ENCODE results near the gene CCDC184.
"Not testable (repeated sequence)": the region's sequence is repeated elsewhere in the genome, so short reads cannot be mapped to it uniquely, and the experiment has no call there.

The CCDC184 gene

DNA sequence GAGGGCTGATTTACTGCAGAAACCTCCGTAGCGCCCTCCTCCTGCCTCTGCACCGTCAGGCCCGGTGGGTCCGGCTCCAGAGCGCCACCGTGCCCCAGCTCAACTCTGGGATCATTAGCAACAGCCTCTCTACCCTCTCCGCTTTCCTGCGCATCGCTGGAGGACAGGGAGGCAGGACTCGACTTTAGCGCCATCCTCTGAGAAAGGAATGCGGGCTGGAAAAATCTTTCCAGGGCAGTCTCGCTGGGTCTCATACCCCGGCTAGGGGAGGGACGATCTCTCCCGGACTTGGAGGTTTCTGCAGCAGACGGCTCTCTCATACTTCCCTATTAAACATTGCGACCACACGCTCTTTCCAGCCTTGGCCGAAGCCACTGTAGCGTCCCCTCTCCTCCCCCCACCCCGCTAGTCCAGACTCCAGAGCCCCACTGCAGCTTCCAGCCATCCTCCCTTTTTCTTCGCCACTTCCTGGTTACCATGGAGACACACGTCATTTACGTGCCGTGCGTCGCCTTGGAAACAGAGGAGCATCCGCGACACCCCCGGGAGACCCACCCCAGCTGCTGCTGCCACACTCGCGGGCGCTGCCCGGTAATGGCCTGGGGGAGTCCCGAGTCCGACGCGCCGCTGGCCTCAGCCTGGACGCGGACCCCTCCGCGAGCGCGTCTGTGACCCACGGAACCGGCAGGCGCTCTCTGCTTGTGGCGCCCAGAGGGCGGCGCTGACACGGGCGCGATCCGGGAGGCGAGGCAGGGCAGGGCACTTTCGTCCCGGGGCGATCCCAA lies at the start of gene CCDC184:
Gene CCDC184, plus strand, starts transcription at position 554 of the 785 bp plus-strand sequence. CDS start 479 bp downstream, outside the sequence.
- peak; percentile 91 to 93 for DNase-seq

- no peak for DNase-seq
These were observed 48.4 kb upstream of the CCDC184 start for GRCh38 chr12:48135027-48135426.

DNA sequence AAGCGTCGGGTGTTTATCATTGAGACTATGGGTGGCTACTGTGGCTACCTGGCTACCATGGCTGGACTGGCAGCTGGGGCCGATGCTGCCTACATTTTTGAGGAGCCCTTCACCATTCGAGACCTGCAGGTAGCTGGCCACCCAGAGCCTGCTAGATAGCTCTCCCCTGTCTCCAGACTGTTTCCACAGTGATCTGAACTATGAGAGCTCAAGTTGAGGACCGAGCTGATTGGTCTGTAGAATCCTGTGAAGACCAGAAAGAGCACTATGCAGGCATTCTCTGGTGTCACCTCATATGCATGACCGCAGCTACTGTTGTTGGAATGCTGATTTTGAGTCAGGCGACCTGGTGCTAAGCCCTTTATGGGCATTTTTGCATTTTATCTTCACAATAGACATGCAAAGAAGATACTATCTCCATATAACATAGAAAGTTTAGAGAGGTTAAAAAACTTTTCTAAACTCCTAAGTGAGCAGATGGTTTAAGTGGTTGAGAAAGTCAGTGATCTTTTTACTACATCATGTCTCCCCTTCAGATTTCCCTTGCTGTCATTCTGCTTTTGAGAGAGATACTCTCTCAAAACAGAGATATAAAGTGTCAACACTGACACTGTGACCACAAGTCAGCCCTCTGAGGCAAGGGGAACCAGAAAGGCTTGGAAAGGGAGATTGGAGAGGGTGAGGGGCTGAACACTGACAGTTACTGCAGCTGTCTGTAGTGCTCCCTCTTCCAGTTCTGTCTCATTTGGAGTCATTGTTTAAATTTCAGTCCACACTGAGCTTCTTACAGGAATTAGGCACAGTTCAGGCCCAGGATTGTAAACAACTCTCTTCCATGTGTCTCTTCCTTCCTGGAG lies 40.4 kb upstream of the CCDC184 start:
- no peak for DNase-seq

GRCh38 chr12:48143898-48144297 lies 39.5 kb upstream of the CCDC184 start:
- DNase-seq, result no peak

- no peak for DNase-seq
These were observed 37.5 kb upstream of the CCDC184 start for GRCh38 chr12:48145981-48146380.

DNA sequence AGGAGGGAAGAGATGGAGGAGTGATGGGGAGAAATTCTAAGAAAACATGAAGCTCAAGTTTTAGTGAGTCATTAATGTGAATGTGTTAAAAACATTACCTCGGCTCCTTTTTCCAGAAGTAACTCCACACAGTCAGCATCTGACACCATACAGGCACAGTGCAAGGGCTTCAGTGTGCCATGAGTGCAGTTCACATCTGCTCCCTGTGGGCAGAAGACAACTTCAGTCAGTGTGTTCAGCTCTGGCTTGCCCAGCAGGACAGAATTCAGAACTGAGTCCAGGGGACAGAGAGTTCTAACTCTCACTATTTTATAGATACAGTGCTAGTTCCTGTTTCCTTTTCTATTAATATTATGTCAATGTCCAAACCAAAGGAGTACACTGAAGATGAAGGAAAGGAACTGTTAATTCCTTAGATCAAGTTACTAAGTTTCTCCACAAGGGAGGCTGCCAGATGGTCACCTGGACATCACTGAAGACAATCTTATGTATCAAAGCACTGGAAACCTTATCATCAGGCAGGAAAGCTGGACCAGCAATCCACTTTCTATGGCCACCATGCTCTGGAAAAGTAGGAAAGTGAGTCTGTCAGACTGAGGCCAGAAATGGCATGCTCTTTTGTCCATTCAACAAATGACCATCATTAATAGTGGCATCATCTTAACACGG lies 32.2 kb upstream of the CCDC184 start:
- peak in 1 of 2 experiments; percentile 15 for DNase-seq

GRCh38 chr12:48155786-48156185 lies 27.7 kb upstream of the CCDC184 start:
- DNase-seq, result not testable (repeated sequence)

DNA sequence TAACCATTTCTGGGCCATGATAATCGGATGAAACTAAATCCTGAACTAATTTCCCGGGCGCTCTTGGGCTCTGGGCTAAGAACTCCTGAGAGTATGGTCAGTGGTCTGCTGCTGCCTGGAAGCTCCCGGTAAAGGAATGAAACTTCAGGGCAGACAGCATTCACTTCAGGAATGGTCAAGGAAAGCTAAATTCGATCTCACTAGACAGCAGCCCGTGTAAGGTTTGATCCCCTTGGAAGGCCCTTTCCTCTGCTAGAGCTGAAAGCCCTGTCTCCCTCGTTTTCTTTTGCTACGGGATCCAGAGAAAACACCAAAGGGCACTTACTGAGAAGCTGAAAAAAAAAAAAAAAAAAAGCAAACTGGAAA lies 26.8 kb upstream of the CCDC184 start:
- no peak for DNase-seq

GRCh38 chr12:48157018-48157888 lies 26.2 kb upstream of the CCDC184 start, which contains the start of gene ASB8:
Gene ASB8 (minus strand): TSS chr12:48157515. CDS start chr12:48153496, 4,019 bp downstream.
- peak; percentile 93 to 98 for DNase-seq

- no peak for DNase-seq
These were observed 25.5 kb upstream of the CCDC184 start for GRCh38 chr12:48157889-48158370.

- no peak for DNase-seq
These were observed 23.4 kb upstream of the CCDC184 start for GRCh38 chr12:48160046-48160445.

DNA sequence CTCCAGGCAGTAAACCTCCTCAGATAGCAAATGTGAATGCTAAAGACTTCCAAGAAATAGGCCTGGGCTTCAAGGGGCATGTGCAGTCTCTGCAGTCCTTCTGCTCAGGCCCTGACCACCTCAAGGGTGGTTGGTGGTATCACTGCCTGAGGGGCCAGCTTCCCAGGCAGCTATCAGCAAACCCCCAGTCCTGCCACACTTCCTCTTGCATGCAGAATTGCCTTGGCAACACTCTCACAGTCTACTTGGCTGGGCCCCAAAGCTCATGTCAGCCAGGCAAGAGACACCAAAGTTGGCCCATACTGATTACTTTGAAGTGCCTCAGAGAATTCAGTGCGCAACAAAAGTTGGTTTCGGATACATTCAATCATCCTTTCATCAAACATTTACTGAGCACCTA lies 22.6 kb upstream of the CCDC184 start:
- DNase-seq, result no peak

DNA sequence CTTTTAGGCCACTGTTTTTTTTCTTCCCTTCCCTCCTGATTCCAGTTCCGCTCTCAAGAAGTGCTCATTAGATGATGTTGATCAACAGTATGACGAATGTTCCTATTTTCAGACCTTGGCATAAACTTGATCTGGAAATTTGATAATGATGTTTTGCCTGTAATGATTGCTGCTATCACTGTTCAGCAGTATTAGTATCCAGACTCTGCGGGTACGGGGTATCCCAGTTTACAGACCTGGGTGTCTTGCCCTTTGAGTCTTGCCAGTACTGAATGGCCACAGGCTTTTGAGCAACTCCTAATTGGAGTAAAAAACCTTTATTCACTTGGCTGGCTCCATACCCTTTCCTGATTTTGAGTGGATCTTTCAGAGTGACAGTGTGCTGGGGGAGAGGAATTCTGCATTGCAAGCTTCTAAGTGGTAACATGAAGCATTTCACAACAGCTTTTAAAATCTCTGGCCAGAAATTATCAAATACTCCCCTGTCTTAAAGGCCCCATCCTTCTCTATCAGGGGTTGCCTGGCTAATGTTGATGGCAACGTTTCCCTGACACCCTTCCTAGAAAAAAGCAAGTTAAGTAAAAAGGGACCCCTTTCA lies 20.2 kb upstream of the CCDC184 start:
- DNase-seq, result no peak

- DNase-seq, result no peak
These were observed 19.0 kb upstream of the CCDC184 start for GRCh38 chr12:48164451-48164850.

DNA sequence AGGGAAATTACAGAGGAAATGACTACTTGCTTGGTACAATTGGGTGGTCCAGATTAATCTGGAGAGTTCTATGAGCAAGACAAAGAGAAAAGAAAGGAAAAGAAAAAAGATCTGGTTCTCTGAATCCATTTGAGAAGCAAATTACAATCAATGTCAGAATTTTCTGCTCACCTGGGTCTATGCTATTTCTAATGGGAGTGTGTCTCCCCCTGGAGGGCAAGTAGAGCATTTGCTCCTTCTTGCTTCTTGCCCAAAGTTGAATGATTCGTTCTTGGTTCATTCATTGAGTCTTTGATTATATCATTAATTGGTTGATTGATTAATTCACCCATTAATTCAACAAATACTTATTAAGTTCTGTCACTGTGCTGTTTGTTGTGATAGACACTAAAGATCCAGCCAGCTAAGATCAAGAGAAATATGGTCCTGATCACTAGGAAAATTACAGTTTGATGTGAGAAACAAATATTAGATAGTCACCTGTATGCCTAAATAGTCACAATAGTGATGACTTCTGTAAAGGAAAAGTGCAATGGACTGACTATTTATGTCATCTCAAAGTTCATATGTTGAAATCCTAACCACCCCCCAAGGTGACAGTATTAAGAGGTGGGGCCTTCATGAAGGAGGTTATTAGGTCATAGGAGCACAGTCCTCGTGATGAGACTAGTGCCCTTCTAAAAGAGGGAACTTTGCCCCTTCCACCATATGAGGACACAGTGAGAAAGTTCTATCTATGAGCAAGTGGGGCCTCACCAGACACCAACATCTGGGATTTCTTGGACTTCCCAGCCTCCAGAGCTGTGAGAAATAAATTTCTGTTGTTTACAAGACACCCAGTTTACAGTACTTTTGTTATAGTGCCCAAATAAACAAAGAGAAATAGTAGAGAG lies 18.1 kb upstream of the CCDC184 start:
- DNase-seq, result peak in 1 of 2 experiments; percentile 55

DNA sequence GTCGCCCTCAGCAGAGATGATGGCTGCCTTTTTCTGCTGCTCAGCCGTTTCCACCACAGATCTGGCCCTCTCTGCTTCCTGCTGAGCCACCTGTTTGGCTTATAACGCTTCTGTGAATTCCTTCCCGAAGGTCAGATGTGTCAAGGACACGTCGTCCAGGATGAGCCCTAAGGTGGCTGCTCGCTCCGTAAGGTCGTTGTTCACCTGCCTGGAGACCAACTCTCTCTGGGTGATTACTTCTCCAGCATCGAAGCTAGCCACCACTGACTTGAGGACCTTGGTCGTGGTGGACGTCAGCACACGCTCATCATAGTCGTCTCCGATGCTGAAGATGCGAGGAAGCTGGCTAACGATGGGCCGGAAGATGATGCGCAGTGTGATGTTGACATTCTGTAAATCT lies 14.4 kb upstream of the CCDC184 start:
- DNase-seq, result no peak

DNA sequence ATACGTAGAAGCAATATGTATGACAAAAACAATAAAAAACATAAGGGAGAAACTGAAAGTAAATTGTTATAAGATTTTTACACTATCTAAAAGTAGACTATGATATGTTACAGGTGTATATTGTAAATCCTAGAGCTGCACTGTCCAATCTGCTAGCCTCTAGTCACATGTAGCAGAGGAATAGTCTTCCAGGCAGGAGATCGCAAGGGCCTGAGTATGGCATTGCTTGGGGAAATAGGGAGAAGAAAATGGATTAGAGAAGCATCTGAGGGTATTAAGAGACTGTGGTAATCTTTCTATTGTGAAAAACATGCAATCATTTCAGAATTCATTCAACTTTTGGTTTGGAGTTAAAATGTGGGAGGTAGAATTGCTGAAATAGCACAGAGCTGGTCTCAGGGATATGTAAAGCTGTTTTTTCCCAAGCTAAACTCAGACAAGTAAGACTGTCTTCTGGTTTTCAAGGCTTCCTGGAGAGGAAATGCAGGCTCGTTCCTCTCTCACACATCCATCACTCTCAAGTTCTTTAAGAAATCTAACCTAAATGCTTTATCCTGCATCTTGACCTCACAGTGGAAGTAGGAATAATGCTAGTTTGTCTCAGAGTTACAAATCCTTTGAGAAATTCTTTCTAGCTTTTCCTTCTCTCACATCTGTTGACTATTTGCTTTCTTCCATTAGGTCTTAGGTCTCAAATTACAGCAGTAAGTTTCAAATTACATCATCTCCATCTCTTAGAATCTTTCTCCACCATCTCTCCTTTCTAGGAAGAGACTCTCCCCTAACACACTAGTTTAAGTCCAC lies 7.6 kb upstream of the CCDC184 start:
- peak in 1 of 2 experiments; percentile 61 for DNase-seq

- peak in 1 of 2 experiments; percentile 61 for DNase-seq
These were observed 7.1 kb upstream of the CCDC184 start for GRCh38 chr12:48176417-48176751.

DNA sequence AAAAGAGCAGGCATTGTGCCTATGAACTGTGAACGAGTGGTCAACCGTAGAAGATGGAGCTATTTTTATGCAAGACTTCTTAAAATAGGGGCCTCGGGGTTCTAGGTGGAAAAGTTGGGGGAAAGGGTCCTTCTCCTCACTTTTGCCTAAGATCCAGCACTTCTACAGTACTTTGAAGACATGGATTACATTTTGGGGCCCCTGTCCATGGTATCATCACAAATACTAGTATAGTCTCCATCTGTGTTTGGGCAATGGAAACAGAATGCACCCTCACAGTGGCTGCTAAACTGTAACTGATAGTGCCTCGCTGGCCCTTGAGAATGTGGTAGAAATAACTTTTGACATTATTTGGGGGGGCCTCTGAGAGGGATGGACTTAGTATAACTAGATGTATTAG lies 5.5 kb upstream of the CCDC184 start:
- DNase-seq, result no peak

DNA sequence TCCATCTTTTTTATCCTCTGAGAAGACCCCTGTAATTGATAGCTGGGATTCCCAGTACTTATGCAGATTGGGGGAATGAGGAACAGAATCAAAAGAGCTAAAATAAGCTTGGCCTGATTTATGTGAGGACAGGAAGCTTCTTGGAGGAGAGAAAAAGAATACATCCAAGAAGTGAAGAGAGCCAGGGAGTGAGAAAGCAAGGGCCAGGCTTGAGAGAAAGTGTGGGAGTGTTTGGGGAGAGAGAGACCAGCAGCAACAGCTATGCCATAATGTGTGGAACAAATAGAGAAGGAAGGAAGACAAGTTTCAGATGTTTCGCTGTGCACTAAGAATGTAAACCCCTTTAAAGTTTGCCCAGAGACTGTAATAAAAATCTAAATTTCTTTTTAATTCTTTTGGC lies 4.0 kb upstream of the CCDC184 start:
- no peak for DNase-seq

Data from NCI-H524 (cell line).